ENCODE results near the gene WDR89.

DNA sequence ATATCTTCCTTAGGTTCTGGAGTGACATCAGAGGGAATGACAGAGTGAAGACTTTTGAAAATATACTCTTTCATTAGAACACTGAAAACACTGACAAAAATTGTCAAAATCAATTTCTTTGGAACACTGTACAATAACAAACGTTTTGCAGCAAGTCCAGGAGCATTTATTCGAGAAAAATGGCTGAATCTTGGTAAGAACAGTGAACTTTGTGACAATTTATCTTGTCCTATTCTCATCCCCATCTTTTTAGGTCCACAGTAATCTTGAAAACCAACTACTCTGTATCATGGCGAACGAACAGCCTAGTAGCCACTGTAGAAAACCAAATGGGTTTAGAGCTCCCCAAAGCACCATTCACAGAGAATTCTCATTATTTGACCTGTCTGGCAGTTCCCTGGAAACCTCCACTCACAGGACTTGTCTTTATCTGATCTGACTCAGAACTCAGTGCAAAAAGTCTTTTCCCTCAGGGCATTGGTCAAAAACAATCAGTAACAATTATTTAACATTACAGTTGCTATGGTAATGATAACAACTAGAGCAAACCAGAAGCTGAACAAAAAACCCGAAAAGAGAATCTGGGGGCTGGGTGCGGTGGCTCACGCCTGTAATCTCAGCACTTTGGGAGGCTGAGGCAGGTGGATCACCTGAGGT is 78.2 kb downstream of the WDR89 start:
- no peak for TF ChIP-seq YY1 (IDR thresholded peaks at IDR 0.05; ENCODE audit: insufficient read depth, insufficient read length)
- TF ChIP-seq ZNF274 (IDR thresholded peaks at IDR 0.05; ENCODE audit: low read depth, low read length): no peak

Measured in NT2/D1 (cell line).